Tongue (tissue), 2 donors: ENCODE measurements around the gene NDUFA3. TPM values are rescaled to one million over a fixed set of nuclear protein-coding genes. Genes with fewer than 3 reads are reported as not detected.

Experiments used
- DNase-seq: peaks from one replicate; pipeline ENCODE4 v3.0.0-alpha.2; 2015
- total RNA-seq: library from RNA; depleted of rRNA; stranded (reverse); fragments of >200 nt; gene quantifications from one replicate; pipeline ENCODE4 v1.2.3, GENCODE V29; 2014

NDUFA3 gene
- total RNA-seq, 1 donor from 2014 or later, result 2.2 TPM

DNA sequence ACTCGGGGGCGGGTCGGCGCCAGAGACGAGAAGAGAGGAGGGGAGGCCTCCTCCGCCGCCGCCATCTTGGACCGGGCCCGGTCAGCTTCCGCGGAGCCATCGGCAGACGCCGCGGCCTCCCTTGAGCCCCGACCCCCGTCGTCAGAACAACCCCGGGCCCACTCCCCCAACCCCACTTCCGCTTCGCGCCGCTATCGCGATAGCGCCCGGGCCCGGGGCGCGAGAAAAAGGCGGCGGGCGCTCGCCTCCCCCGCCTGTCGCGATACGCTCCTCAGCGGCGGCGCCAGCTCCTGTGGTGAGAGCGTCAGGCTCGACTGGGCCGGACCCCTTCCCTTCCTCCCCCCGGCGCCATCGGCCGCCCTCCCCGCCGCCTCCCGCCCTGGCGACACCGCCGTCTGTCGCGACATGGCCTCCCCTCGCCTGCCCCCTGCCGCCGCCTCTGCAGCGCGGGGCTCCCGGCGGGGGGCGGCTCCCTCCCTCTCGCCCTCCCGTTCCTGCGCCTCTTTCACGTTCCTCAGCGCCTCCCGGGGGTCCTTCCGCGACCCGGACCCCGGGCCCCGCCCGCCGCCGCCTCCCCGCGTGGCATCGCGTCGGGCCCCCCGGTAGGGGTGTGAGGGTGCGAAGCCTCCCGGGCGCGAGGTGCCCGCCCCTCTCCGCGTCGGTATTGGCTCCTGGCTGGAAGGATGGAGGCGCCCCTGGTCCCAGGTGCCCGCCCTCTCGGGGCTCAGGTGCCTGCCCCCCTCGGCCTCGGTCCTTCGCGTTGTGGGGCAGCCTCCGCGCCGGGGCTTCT is 35.2 kb downstream of the NDUFA3 start, which contains the start of gene CNOT3:
CNOT3 (plus strand) TSS at position 64 of the 790 bp plus-strand sequence. CDS start 5,217 bp downstream, outside the sequence.
- no peak for DNase-seq

DNA sequence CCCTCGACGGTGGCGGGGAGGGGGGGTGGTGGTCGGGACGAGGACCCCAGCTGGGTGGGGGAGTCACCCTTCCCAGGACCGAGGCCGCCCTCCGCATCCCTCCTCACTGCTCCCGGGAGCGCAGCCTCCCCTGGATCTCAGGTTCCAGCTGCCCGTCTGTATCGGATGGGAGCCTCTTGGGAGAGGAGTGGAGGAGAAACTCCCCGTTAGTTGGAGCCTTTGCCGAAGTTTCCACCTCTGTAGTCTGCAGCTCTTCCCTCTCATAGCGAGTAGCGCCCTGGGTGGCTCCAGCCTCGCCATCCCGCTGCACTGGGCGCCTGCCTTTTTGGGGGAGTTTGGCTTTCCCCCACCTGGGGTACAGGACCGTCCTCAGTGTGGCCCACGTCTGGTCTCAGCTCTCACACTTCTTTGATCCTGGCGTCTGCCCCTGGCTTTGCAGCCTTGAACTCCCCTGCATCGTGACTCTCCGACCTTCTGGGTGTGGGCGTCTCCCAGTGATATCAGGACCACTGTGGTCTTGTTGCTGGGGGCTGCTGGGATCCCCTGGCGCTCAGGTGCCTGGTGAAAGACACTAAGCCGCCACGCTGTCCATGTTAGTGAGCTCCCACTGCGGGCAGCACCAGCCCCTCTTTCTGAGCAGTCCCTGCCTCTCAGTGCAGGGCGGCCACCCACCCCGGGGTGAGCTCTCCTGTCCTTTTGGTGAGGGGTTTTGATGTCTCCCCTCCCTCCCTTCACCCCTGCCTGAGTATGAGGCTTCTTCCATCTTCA is 36.0 kb downstream of the NDUFA3 start:
- DNase-seq, result no peak

DNA sequence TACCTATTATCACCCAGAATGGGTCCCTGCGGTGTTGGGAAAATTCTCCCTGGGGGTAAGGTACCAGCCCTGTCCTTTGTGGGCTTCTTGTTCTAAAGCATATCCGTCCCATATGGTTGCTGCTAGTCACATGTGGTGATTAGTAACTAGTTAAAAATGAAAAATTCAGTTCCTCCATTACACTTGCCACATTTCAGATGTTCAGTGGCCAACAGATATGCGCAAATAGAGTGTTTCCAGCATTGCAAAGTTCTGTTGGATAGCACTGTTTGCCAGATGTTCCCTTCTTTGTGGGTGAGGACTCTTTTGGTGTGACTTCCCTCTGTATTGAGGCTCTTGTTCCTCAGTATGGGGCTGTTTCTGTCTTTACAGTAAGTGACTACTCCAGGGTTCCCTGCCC is 38.7 kb downstream of the NDUFA3 start:
- DNase-seq, result no peak

DNA sequence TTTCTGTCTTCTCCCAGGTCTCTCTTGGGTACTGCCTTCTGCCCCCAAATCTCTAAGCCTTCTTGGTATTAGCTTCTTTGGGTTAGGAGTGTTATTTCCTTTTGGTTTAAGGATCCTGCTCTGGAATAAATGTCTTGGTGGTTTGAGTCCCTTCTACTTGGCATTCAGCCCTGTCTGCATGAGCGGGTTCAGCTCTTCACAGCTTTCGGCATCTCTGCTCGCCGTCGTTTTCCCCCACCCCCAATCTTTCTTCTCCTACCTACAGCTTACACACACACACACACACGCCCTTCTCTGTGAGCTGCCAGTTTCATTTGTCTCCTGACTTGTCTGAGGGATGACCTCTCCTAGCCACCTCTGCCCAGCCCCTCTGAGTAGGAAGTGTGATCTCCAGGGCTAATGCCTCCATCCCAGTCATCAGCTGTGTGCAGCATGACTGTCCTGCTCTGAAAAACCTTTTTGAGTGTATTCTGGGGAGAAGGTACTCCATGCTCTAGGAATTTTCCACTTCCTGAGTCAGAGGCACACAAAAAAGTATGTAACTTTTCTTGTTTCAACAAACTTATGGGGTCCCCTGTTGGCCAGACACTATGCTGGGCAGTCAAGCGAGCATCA is 39.6 kb downstream of the NDUFA3 start:
- DNase-seq, result no peak

DNA sequence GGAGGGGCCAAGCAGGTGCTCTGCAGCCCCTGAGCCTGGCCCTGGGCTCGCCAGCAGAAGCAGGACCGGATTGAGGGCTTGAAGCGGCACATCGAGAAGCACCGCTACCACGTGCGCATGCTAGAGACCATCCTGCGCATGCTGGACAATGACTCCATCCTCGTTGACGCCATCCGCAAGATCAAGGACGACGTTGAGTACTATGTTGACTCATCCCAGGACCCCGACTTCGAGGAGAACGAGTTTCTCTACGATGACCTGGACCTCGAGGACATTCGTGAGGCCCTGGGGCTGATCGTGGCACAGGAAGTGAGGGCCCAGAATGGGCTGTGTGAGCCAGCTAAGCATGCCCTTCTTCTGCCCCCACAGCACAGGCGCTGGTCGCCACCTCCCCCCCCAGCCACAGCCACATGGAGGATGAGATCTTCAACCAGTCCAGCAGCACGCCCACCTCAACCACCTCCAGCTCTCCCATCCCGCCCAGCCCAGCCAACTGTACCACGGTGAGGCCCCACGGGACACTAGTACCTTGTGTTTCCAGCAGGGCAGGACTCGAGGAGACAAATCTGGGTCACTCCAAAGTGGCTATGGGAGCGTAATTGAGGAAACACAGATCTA is 43.0 kb downstream of the NDUFA3 start:
- no peak for DNase-seq

DNA sequence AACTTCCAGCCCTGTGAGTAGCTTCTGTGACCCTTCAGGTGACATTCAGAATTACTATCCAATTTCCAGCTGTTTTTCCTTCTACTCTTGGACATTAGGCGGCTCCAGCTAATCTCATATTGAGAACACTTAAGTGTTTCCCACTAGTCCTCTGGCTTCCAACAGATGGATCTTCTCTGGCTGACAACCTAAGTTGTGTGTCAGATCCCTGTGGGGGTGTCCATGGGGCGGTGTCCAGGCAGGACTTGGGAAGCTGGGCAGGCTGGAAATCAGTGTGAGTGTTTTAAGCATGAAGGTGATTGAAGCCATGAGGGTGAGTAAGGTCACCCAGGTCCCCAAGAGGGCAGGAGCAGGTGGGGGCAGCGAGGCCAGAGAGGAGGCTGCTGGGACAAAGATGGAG is 45.0 kb downstream of the NDUFA3 start:
- DNase-seq, result no peak

DNA sequence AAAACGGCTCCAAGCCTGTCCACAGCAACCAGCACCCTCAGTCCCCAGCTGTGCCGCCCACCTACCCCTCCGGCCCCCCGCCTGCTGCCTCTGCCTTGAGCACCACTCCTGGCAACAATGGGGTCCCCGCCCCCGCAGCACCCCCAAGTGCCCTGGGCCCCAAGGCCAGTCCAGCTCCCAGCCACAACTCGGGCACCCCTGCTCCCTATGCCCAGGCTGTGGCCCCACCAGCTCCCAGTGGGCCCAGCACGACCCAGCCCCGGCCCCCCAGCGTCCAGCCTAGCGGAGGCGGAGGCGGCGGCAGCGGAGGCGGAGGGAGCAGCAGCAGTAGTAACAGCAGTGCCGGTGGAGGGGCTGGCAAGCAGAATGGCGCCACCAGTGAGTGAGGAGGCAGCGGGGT is 45.5 kb downstream of the NDUFA3 start:
- no peak for DNase-seq

DNA sequence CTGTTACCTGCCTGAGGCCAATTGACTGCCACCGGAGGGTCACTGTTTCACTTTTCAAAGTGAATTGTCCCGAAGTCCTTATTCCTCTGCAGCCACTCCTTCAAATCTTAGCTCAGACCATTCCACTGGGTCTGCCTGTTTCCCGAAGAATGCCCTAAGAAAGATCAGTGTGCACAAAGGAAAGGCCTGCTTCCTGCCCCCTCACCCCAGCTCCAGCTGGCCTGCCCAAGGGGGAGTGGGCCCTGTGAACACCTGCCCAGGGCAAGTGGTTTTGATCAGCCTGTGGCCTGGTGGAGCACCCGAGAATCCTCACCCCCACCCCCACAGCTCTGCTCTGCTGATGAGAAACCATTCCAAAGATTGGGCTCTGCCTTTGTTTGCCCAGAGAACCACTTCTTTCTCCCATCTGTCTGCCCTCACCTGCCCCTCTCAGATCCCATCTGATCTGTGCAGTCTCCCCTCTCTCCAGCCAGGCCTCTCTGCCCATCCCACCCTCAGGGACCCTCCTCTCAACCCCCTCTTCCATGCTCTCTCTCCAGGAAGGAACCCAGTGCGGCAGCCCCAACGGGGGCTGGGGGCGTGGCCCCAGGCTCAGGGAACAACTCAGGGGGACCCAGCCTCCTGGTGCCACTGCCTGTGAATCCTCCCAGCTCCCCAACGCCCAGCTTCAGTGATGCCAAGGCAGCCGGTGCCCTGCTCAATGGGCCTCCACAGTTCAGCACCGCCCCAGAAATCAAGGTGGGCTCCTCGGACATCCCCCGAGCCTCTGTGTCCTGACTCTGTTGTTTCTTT is 46.6 kb downstream of the NDUFA3 start:
- no peak for DNase-seq

DNA sequence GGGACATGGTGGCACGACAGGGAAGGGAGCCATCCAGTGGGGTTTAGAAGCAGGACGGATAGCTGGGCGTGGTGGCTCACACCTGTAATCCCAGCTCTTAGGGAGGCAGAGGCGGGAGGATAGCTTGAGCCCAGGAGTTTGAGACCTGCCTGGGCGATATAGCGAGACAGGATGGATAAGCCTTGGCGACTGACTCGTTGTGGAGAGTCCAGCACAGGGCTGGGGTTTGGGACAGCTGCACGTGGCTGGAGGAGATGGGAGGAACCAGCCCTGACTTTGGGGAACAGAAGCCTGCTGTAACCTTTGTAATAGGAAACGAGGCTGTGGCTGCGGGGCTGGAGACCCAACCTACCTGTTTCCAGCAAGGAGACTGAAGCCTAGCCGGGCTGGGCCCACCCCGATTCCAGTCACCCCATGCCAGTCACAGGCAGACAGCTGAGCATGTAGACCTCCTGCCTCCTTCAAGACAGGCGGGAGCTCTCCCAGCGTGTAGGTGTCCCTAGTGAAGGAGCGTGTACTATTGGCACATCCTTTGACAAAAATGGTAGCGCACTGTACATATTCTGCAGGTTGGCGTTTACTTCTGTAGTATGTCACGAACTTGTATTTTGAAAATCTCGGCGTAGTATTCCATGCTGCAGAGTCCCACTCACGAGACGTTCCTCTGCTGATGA is 48.8 kb downstream of the NDUFA3 start:
- DNase-seq, result no peak

DNA sequence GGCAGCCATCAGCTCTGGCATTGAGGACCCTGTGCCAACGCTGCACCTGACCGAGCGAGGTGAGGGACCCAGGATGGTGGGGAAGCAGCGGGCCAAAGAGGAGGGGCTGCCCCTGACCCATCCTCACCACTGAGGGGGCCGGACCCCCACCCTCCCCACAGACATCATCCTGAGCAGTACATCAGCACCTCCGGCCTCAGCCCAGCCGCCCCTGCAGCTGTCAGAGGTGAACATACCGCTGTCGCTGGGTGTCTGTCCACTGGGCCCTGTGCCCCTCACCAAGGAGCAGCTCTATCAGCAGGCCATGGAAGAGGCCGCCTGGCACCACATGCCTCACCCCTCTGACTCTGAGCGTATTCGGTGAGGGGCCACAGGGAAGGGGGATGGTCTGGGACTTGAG is 49.6 kb downstream of the NDUFA3 start:
- DNase-seq, result no peak

DNA sequence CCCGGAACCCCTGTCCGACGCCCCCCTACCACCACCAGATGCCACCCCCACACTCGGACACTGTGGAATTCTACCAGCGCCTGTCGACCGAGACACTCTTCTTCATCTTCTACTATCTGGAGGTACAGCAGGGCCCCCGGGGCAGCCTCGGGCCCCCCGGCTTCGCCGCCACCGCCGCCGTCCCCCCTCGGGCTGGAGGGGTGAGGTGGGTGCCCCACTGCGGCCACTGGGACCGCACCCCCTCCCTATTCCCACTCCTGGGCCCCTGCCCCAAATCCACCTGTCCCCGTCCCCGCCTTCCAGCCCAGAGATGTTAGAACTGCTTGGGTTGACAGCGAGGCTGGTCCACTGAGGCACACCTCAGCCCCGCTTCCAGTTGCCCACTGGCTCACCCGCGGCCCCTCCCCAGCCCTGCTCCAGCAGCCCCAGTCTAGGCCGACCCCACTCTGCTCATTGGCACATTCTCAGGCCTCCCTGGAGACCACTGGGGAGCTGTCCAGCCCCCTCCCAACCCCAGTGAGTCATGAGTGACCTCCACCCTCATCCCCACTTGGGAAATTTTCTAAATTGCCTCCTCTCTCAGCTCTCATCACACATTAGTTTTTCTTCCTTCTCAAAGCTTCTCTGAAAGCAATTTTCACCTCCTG is 50.3 kb downstream of the NDUFA3 start:
- DNase-seq, result no peak

DNA sequence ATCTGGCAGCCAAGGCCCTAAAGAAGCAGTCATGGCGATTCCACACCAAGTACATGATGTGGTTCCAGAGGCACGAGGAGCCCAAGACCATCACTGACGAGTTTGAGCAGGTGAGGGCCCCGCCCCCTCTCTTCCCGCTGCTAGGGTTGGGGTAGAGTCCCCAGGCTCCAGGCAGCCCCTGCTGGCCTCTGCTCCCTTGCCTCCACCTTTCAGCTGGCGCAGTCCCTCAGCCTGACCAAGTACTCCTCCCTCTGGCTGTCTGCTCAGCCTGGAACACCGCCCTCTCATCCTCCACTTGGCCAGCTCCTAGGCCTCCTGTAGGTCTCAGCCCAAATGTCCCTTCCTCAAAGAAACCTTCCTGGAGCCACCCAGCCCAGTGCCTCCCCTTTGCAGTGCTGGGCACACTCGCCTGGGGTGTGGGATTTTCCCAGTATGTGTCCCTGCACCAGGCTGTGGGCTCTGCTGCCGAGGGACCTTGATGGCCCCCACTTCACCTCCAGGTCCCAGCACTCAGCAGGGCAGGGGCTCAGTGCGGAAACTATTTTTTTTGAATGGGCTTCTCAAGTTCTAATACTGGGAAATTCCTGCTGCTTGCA is 51.2 kb downstream of the NDUFA3 start:
- peak; percentile 28 for DNase-seq

DNA sequence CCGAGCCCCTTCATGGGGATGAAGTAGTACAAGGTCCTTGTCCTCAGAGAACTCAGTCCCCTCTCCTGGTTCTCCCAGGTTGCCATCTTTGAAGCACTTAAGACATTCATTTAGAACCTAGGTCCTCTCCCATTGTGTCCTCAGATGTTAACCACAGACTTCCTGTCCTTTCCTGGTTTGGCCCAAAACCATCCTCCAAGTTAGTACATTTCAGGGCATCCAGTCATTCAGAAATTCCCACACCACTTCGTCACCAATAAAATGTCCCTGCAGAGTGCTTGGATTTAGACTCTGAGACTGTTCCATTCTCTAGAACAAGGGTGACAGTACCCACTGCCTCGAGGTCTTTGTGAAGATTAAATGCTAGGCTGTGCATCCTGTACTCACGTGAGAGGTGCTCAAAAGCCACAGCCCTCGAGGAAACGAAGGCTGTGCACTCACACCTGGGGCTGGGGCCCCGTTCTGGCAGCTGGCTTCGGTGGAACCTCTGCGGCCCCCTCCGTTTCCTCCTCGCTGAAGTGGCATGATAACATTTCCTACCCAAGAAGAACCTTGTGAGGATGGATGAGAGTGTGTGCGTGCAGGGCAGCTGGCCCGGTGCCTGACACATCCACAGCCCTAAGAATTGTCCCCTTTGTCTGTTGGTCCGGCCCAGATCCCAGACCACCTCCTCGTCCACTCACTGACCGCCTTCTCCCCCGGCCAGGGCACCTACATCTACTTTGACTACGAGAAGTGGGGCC is 52.1 kb downstream of the NDUFA3 start:
- no peak for DNase-seq

DNA sequence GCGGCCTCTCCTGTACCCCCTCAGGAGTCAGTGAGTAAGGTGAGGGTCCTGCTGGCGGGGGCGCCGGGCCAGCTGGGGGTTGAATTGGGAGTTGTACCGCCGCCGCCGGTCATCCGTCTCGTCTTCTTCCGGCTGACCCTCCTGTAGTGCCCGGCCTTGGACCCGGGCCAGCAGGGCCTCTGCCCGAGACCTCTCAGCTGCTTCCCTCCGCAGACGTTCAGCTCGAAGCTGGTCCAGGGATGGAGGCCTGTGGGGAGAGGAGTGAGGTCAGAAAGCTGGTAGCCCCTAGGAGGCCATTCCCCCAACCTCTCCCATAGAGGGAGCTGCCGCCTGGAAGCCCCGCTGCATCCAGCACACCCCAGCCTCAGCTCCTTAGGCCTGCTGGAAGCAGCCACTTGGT is 53.0 kb downstream of the NDUFA3 start:
- no peak for DNase-seq

DNA sequence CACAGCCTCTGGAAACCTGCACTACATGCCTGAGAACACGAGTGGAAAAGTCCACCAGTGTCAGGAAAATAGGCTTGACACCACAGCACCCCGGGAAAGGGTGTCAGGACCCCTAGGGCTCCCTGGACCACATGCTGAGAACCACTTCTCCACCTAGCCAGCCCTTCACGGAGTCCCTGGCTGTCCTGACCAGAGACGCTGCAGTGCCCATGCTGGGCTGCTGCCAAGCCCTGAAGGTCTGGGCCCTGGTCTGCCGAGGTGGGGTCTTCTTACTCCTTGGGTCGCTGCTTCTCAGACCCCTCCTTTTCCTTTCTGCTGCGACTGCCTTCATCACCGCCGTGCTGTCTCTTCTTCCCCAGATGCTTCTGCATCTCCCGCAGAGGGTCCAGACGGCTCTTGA is 53.8 kb downstream of the NDUFA3 start:
- DNase-seq, result no peak

DNA sequence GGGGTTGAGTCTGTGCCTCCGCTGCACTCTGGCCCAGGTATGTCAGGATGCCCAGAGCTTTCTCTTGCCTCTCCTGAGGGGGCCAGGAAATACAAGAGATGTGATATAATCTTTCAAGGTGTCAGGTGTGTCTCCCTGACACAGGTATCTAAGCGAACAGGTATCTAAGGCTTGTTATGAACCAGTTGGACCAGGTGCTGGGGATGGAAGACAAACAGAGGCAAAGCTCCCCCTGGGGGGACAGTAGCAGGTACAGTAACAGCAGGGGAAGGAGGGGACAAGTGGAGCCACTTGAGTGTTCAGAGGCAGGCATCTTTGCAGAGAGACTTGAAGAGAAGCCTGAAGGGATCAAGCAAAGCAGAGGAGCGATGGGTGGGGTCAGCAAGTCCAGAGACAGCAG is 54.3 kb downstream of the NDUFA3 start:
- peak; percentile 67 for DNase-seq
